A673 (cell line): ENCODE results near the gene SLC25A13. TPM values are rescaled to one million over a fixed set of nuclear protein-coding genes. Genes with fewer than 3 reads are reported as not detected.

Experiments used
- BruUV-seq: library from RNA; stranded (reverse); fragments of 400-500 nt; replicated peaks from 2 replicates; lab custom pipeline; 2021; lab: Mats Ljungman, UMichigan
- CTCF ChIA-PET: fragments of 300-600 bp; sonication (Branson Sonifier 250); formaldehyde crosslinking; loops from one replicate; lab custom pipeline; 2022; ENCODE audit warnings: antibody characterized with exemption; lab: Charles Lee
- POLR2A ChIA-PET: fragments of 300-600 bp; sonication (Branson Sonifier 250); formaldehyde crosslinking; loops from one replicate; lab custom pipeline; 2022; ENCODE audit warnings: antibody characterized with exemption; ENCODE audit not compliant: low non-redundant PET; lab: Charles Lee
- DNase-seq: peaks from one replicate; pipeline ENCODE4 v3.0.0-alpha.2; 2015; ENCODE audit warnings: low spot score
- H3K27ac ChIP-seq: fragments of 200-600 bp; sonication (generic); 2 replicates; pipeline ENCODE4 v1.5.1; 2016; ENCODE audit warnings: mixed run types, low read depth, mild to moderate bottlenecking, mixed read lengths, antibody characterized with exemption, low read length; ENCODE audit not compliant: poor library complexity, severe bottlenecking
- H3K27me3 ChIP-seq: fragments of 200-600 bp; sonication (generic); replicated peaks from 2 replicates; pipeline ENCODE4 v1.6.1; 2017; ENCODE audit warnings: mixed run types, low read depth, mild to moderate bottlenecking, mixed read lengths, antibody characterized with exemption, low read length; ENCODE audit not compliant: insufficient read depth, poor library complexity
- H3K36me3 ChIP-seq: fragments of 200-600 bp; sonication (generic); 2 replicates; pipeline ENCODE4 v1.6.1; 2016; ENCODE audit warnings: mixed run types, mild to moderate bottlenecking, mixed read lengths, antibody characterized with exemption, low read length; ENCODE audit not compliant: insufficient read depth, poor library complexity, severe bottlenecking
- H3K4me1 ChIP-seq: fragments of 200-600 bp; sonication (generic); 2 replicates; pipeline ENCODE4 v1.6.1; 2017; ENCODE audit warnings: mixed run types, mild to moderate bottlenecking, mixed read lengths, antibody characterized with exemption, low read length; ENCODE audit not compliant: insufficient read depth, poor library complexity, severe bottlenecking
- H3K4me3 ChIP-seq: fragments of 200-600 bp; sonication (generic); 2 replicates; pipeline ENCODE4 v1.5.1; 2016; ENCODE audit warnings: low read depth, mixed run types, mild to moderate bottlenecking, mixed read lengths, low read length; ENCODE audit not compliant: poor library complexity, severe bottlenecking
- H3K9me3 ChIP-seq: fragments of 200-600 bp; sonication (generic); 2 replicates; pipeline ENCODE4 v1.6.1; 2016; ENCODE audit warnings: mixed run types, low read depth, mild to moderate bottlenecking, mixed read lengths, antibody characterized with exemption, low read length; ENCODE audit not compliant: poor library complexity, severe bottlenecking
- EZH2 ChIP-seq: fragments of 200-600 bp; sonication (generic); IDR thresholded peaks from 2 replicates; pipeline ENCODE4 v1.6.1; 2017; ENCODE audit warnings: borderline replicate concordance, low read depth, mild to moderate bottlenecking, mixed read lengths, antibody characterized with exemption, low read length; ENCODE audit not compliant: poor library complexity, severe bottlenecking
- intact Hi-C: fragments of 100-400 bp; cut with micrococcal nuclease; formaldehyde crosslinking; loops from one replicate; pipeline ENCODE4 v1.10.0; 2022; ENCODE audit not compliant: unreplicated experiment
- total RNA-seq: library from RNA; stranded (reverse); gene quantifications from 2 replicates; pipeline ENCODE4 v1.2.3, GENCODE V29; 2021
- TF ChIP-seq, protein P1 (sequence below): fragments of 300-800, 200-600 bp; sonication (generic); conservative IDR thresholded peaks from 2 replicates; pipeline ENCODE4 v1.5.1; 2017; ENCODE audit warnings: low read depth, mild to moderate bottlenecking, antibody characterized with exemption, low read length, moderate library complexity, mixed read lengths

SLC25A13 gene
- total RNA-seq, 1 experiment from 2014 or later: 22.7 TPM

DNA sequence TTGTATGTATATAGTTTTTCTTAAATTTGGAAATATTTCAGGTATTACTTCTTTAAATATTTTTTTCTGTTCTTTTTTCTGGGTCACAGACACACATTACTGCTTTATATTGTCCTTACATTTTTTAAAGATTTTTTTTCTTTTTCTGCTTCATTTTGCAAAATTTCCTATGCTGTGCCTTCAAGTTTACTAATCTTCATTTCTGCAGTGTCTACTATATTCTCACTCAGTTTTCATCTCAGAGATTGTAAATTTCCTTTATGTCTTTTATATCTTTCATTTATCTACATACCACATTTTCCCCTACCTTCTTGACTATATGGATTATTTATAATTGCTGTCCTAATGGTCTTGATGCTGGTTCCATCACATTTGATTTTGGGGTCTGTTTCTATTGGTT, 210.5 kb downstream of the SLC25A13 start:
- CTCF ChIA-PET: no interaction called here
- H3K27me3 ChIP-seq: no peaks in the 10 kb centered on the region
- intact Hi-C loops: no loop called here
- H3K9me3 ChIP-seq: no peaks in the 10 kb centered on the region
- TF ChIP-seq EZH2: no peak
- TF ChIP-seq, protein P1, sequence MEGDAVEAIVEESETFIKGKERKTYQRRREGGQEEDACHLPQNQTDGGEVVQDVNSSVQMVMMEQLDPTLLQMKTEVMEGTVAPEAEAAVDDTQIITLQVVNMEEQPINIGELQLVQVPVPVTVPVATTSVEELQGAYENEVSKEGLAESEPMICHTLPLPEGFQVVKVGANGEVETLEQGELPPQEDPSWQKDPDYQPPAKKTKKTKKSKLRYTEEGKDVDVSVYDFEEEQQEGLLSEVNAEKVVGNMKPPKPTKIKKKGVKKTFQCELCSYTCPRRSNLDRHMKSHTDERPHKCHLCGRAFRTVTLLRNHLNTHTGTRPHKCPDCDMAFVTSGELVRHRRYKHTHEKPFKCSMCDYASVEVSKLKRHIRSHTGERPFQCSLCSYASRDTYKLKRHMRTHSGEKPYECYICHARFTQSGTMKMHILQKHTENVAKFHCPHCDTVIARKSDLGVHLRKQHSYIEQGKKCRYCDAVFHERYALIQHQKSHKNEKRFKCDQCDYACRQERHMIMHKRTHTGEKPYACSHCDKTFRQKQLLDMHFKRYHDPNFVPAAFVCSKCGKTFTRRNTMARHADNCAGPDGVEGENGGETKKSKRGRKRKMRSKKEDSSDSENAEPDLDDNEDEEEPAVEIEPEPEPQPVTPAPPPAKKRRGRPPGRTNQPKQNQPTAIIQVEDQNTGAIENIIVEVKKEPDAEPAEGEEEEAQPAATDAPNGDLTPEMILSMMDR: no peak
- H3K4me1 ChIP-seq: no peaks in the 10 kb centered on the region
- H3K27ac ChIP-seq: no peak overlapping the region
- H3K4me3 ChIP-seq: no peak overlapping the region
- no TSS peak for BruUV-seq
- DNase-seq: no peak
- POLR2A ChIA-PET: no interaction called here
- H3K36me3 ChIP-seq: no peaks in the 10 kb centered on the region

DNA sequence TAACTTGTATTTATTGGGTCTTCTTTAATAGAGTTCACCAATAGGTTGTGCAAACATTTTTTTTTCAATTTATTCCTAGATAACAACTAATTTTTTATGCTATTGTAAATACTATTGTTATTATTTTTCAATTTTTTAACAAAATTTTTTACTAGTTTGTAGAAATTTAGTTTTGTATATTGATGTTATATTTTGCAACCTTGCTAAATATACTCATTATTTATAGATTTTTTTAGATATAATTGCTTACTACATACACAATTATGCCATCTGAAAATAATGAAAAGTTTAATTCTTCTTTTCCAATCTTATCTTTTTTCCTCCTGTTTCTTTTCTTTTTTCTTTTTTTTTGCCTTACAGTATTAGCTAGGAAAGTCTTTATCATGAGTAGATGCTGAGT, 216.9 kb downstream of the SLC25A13 start:
- intact Hi-C loops: no loop called here
- no peaks in the 10 kb centered on the region for H3K4me1 ChIP-seq
- TF ChIP-seq, protein P1: no peak
- no peak for TF ChIP-seq EZH2
- H3K9me3 ChIP-seq: no peaks in the 10 kb centered on the region
- no peaks in the 10 kb centered on the region for H3K27me3 ChIP-seq
- DNase-seq: no peak
- ChIA-PET CTCF (no interaction called here), POLR2A (no interaction called here)
- BruUV-seq: no TSS peak
- H3K27ac ChIP-seq: no peak overlapping the region
- no peak overlapping the region for H3K4me3 ChIP-seq
- no peaks in the 10 kb centered on the region for H3K36me3 ChIP-seq

DNA sequence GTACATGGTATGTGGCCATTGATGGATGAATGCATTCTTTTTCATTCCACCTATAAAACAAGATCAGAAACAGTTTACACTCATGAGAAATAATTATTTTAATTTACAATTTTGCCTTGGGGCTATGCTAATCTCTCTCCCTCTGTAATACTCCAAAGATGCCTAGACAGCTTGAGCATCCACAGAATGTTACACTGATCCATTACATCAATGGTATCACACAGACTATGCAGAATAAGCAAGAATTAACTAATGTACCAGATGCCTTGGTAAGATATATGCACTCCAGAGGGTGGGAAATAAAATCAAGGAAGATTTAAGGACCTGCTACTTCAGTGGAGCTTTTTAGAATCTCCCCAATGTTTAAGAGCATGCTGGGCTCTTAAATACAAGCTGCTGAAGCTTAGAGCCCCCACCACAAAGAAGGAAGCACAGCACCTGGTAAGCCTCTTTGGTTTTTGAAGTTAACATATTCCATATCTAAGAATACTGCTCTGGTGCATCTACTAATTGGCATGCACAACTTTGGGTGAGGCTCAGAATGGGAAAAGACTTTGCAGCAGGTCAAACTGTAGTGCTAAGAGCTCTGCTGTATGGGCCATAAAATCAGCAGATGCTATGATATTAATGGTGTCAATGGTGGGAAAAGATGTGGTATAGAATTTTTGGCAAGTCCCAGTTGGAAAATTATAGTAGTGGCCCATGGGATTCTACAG, 219.6 kb downstream of the SLC25A13 start:
- POLR2A ChIA-PET: interaction anchor here (0.5 kb wide), 1 partner anchor 418 kb away, joined by 3 read pairs; no protein-coding TSS in a partner anchor

More for the DNA sequence above, 219.6 kb downstream of the SLC25A13 start:
- CTCF ChIA-PET: no interaction called here
- H3K4me3 ChIP-seq: no peak overlapping the region
- intact Hi-C loops: no loop called here
- no peaks in the 10 kb centered on the region for H3K27me3 ChIP-seq
- no peaks in the 10 kb centered on the region for H3K4me1 ChIP-seq
- H3K27ac ChIP-seq: no peak overlapping the region
- no peaks in the 10 kb centered on the region for H3K36me3 ChIP-seq
- TF ChIP-seq, protein P1: no peak
- no peak for TF ChIP-seq EZH2
- no peak for DNase-seq
- no TSS peak for BruUV-seq
- no peaks in the 10 kb centered on the region for H3K9me3 ChIP-seq
